Mammary epithelial cell (primary cell): Measurements from ENCODE around the gene BPIFB4.

ENCODE experiments used
- EZH2 ChIP-seq: IDR thresholded peaks from 2 replicates; pipeline ENCODE4 v1.6.1; 2012; ENCODE audit warnings: low read length, inconsistent platforms, borderline replicate concordance
- TF ChIP-seq, protein P1 (sequence below), 2 donors: IDR thresholded peaks in 1 of 2; conservative IDR thresholded peaks in 1 of 2; 2 replicates each; pipeline ENCODE4 v1.5.1; 2011 to 2012; ENCODE audit warnings: inconsistent platforms in 2 of 2, low read length in 2 of 2, mild to moderate bottlenecking in 2 of 2, control low read depth in 1 of 2, low read depth in 1 of 2; ENCODE audit not compliant: insufficient read depth in 1 of 2; ENCODE audit errors: extremely low read depth in 1 of 2

DNA sequence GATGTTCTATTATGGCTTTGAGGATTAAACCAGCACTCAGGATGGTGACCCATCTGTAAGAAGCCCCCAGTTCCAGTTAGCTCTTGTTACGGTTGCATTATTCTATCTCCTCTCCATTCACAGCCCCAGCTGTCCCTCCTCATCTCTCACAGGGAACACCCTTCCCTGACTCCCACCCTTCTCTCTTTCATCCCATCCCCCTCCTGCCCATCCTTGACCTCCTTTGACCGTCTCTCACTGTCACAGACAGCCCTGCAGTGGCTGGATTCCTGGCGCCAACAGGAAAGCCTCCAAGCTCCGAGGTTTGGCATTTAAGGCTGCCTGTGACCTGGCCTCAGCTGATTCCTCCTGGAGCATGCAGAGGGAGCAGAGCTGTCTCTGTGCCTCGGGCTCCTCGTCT, 4.2 kb upstream of the BPIFB4 start:
- TF ChIP-seq, protein P1, sequence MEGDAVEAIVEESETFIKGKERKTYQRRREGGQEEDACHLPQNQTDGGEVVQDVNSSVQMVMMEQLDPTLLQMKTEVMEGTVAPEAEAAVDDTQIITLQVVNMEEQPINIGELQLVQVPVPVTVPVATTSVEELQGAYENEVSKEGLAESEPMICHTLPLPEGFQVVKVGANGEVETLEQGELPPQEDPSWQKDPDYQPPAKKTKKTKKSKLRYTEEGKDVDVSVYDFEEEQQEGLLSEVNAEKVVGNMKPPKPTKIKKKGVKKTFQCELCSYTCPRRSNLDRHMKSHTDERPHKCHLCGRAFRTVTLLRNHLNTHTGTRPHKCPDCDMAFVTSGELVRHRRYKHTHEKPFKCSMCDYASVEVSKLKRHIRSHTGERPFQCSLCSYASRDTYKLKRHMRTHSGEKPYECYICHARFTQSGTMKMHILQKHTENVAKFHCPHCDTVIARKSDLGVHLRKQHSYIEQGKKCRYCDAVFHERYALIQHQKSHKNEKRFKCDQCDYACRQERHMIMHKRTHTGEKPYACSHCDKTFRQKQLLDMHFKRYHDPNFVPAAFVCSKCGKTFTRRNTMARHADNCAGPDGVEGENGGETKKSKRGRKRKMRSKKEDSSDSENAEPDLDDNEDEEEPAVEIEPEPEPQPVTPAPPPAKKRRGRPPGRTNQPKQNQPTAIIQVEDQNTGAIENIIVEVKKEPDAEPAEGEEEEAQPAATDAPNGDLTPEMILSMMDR (conservative IDR thresholded peaks at IDR 0.05 in 1 of 2, IDR thresholded peaks at IDR 0.05 in 1 of 2; ENCODE audit: extremely low read depth in 1 of 2, insufficient read depth in 1 of 2, low read depth in 1 of 2, low read length in 2 of 2): no peak
- no peak for TF ChIP-seq EZH2
